Measurements from ENCODE around the gene DOP1A. TPM values are rescaled to one million over a fixed set of nuclear protein-coding genes. Genes with fewer than 3 reads are reported as not detected.

DOP1A gene
- total RNA-seq, 1 experiment from 2014 or later: 16.1 TPM

DNA sequence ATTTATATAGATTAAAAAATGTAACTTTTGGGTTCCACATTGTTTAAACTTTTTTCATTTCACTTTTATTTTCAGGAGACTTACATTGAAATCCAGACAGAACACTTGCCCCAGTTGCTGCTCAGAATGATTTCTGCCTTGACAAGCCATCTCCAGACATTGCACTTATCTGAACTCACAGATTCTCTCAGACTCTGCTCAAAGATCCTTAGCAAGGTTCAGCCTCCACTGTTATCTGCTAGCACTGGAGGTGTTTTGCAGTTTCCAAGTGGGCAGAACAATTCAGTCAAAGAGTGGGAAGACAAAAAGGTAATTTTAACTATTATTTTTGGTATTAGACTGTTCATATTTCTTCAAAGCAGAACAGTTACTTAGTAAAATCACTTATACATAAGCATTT lies 58.0 kb downstream of the DOP1A start:
- BruUV-seq (replicated peaks): no TSS peak
- ChIA-PET POLR2A (no interaction called here), CTCF (no interaction called here)
- H3K9me3 Mint-ChIP-seq (ENCODE audit: unreplicated experiment): no peaks in the 10 kb centered on the region
- no peak for DNase-seq
- Histone ChIP-seq H3K36me3 (ENCODE audit: control insufficient read depth, insufficient read depth, low read length) (no peaks in the 10 kb centered on the region; the same call in 1 of the 2 replicates), H3K4me3 (ENCODE audit: low read depth, low read length) (no peak overlapping the region), H3K9me3 (no peaks in the 10 kb centered on the region), H3K27me3 (replicated peaks; ENCODE audit: control insufficient read depth, insufficient read depth, low read length) (no peaks in the 10 kb centered on the region), H3K4me1 (no peaks in the 10 kb centered on the region)
- no peak overlapping the region for H3K27ac Mint-ChIP-seq (ENCODE audit: unreplicated experiment)
- TF ChIP-seq CTCF (IDR thresholded peaks at IDR 0.05; ENCODE audit: insufficient read depth in 1 of 2, low read depth in 1 of 2, low read length in 1 of 2, severe bottlenecking in 1 of 2, unreplicated experiment in 1 of 2): no peak
- H3K36me3 Mint-ChIP-seq (ENCODE audit: insufficient read depth, unreplicated experiment): peaks cover 20% of the 10 kb centered on the region
- no peaks in the 10 kb centered on the region for H3K4me1 Mint-ChIP-seq (ENCODE audit: low read depth, unreplicated experiment)
- no peaks in the 10 kb centered on the region for H3K27me3 Mint-ChIP-seq (ENCODE audit: insufficient read depth, unreplicated experiment)
- intact Hi-C loops (cut with micrococcal nuclease; ENCODE audit: unreplicated experiment): no loop called here
- H3K4me3 Mint-ChIP-seq (ENCODE audit: unreplicated experiment): no peak overlapping the region

- Mint-ChIP-seq H3K4me1 (ENCODE audit: low read depth, unreplicated experiment) (no peaks in the 10 kb centered on the region), H3K4me3 (ENCODE audit: unreplicated experiment) (no peak overlapping the region), H3K27ac (ENCODE audit: unreplicated experiment) (no peak overlapping the region), H3K27me3 (ENCODE audit: insufficient read depth, unreplicated experiment) (no peaks in the 10 kb centered on the region), H3K36me3 (ENCODE audit: insufficient read depth, unreplicated experiment) (peaks cover 20% of the 10 kb centered on the region), H3K9me3 (ENCODE audit: unreplicated experiment) (no peaks in the 10 kb centered on the region)
- Histone ChIP-seq H3K27me3 (replicated peaks; ENCODE audit: control insufficient read depth, insufficient read depth, low read length) (no peaks in the 10 kb centered on the region), H3K4me3 (ENCODE audit: low read depth, low read length) (no peak overlapping the region), H3K9me3 (no peaks in the 10 kb centered on the region), H3K36me3 (ENCODE audit: control insufficient read depth, insufficient read depth, low read length) (no peaks in the 10 kb centered on the region; the same call in 1 of the 2 replicates), H3K4me1 (no peaks in the 10 kb centered on the region)
- TF ChIP-seq CTCF (IDR thresholded peaks at IDR 0.05; ENCODE audit: insufficient read depth in 1 of 2, low read depth in 1 of 2, low read length in 1 of 2, severe bottlenecking in 1 of 2, unreplicated experiment in 1 of 2): no peak
- BruUV-seq (replicated peaks): no TSS peak
- CTCF ChIA-PET: no interaction called here
- intact Hi-C loops (cut with micrococcal nuclease; ENCODE audit: unreplicated experiment): no loop called here
- POLR2A ChIA-PET: no interaction called here
- no peak for DNase-seq
Measured at GRCh38 chr6:83126223-83126622, 58.8 kb downstream of the DOP1A start.

DNA sequence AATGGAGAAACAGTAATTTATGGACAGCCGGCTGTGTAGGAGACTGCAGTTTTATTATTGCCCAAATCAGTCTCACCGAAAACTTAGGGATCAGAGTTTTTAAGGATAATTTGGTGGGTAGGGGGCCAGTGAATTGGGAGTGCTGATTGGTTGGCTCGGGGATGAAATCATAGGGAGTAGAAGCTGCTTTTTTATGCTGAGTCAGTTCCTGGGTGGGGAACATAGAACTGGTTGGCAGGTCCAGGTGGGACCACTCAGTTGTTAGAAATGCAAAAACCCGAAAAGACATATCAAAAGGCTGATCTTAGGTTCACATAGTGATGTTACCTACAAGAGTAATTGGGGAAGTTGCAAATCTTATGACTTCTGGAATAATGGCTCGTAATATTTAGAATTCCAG lies 59.3 kb downstream of the DOP1A start:
- intact Hi-C loops (cut with micrococcal nuclease; ENCODE audit: unreplicated experiment): no loop called here
- H3K27me3 ChIP-seq (replicated peaks; ENCODE audit: control insufficient read depth, insufficient read depth, low read length): no peaks in the 10 kb centered on the region
- H3K27ac Mint-ChIP-seq (ENCODE audit: unreplicated experiment): no peak overlapping the region
- H3K27me3 Mint-ChIP-seq (ENCODE audit: insufficient read depth, unreplicated experiment): no peaks in the 10 kb centered on the region
- POLR2A ChIA-PET: no interaction called here
- H3K9me3 ChIP-seq: no peaks in the 10 kb centered on the region
- no peaks in the 10 kb centered on the region; the same call in 1 of the 2 replicates for H3K36me3 ChIP-seq (ENCODE audit: control insufficient read depth, insufficient read depth, low read length)
- no peak overlapping the region for H3K4me3 ChIP-seq (ENCODE audit: low read depth, low read length)
- no peak for TF ChIP-seq CTCF (IDR thresholded peaks at IDR 0.05; ENCODE audit: insufficient read depth in 1 of 2, low read depth in 1 of 2, low read length in 1 of 2, severe bottlenecking in 1 of 2, unreplicated experiment in 1 of 2)
- H3K4me3 Mint-ChIP-seq (ENCODE audit: unreplicated experiment): no peak overlapping the region
- no TSS peak for BruUV-seq (replicated peaks)
- H3K36me3 Mint-ChIP-seq (ENCODE audit: insufficient read depth, unreplicated experiment): peaks cover 20% of the 10 kb centered on the region
- peaks cover under 1% of the 10 kb centered on the region for H3K4me1 Mint-ChIP-seq (ENCODE audit: low read depth, unreplicated experiment)
- H3K9me3 Mint-ChIP-seq (ENCODE audit: unreplicated experiment): no peaks in the 10 kb centered on the region
- CTCF ChIA-PET: no interaction called here
- DNase-seq: no peak
- H3K4me1 ChIP-seq: no peaks in the 10 kb centered on the region

All from Caco-2 (cell line).